Heart left ventricle (tissue), 16 donors: ENCODE results near the gene ZNF277. TPM values are rescaled to one million over a fixed set of nuclear protein-coding genes. Genes with fewer than 3 reads are reported as not detected.

Source experiments
- ATAC-seq, 4 donors: fragments of 200-7000 bp; cut with Tn5 transposase; one replicate each; pipeline ENCODE4 v1.9.1; 2020 to 2022; ENCODE audit warnings: moderate library complexity in 4 of 4, mild to moderate bottlenecking in 3 of 4, moderate number of reproducible peaks in 1 of 4
- DNase-seq, 5 donors: peaks; one replicate each; pipeline ENCODE4 v3.0.0-alpha.2; 2020
- H3K27ac ChIP-seq, 12 donors: fragments of 200-600 bp; sonication (generic) in 4 of 12; one replicate each; pipeline versions ENCODE4 v1.5.0 to v1.8.0; 2016 to 2022; ENCODE audit warnings: mild to moderate bottlenecking in 2 of 12
- H3K27me3 ChIP-seq, 9 donors: fragments of 200-600 bp; sonication (generic) in 2 of 9; one replicate each; pipeline versions ENCODE4 v1.5.1 to v1.8.0; 2016 to 2022; ENCODE audit warnings: mild to moderate bottlenecking in 3 of 9
- H3K36me3 ChIP-seq, 9 donors: fragments of 200-600 bp; sonication (generic) in 2 of 9; one replicate each; pipeline versions ENCODE4 v1.5.0 to v1.8.0; 2018 to 2022; ENCODE audit warnings: mild to moderate bottlenecking in 2 of 9
- H3K4me1 ChIP-seq, 12 donors: fragments of 200-600 bp; sonication (generic) in 4 of 12; one replicate each; pipeline versions ENCODE4 v1.5.0 to v1.8.0; 2016 to 2022; ENCODE audit warnings: mild to moderate bottlenecking in 3 of 12
- H3K4me3 ChIP-seq, 12 donors: fragments of 200-600 bp; sonication (generic) in 4 of 12; one replicate each; pipeline versions ENCODE4 v1.5.0 to v1.8.0; 2017 to 2022; ENCODE audit warnings: mild to moderate bottlenecking in 9 of 12, moderate library complexity in 4 of 12
- H3K9me3 ChIP-seq, 12 donors: fragments of 200-600 bp; sonication (generic) in 4 of 12; one replicate each; pipeline versions ENCODE4 v1.5.0 to v1.8.0; 2016 to 2022; ENCODE audit warnings: mild to moderate bottlenecking in 1 of 12
- POLR2A ChIP-seq, 2 donors: fragments of 450-650 bp; IDR thresholded peaks; one replicate each; pipeline ENCODE4 v1.6.1; 2017; ENCODE audit warnings: antibody characterized with exemption in 2 of 2, mild to moderate bottlenecking in 2 of 2, moderate library complexity in 2 of 2
- WGBS, 4 donors: extraction: QIAGEN DNeasy Blood & Tissue Kit in 2 of 4; methylation state at CpG; one replicate each; pipeline versions ENCODE4 v1.1.5 to v1.1.7; 2013 to 2018; 5-methylcytosine and 5-hydroxymethylcytosine counted together
- intact Hi-C, 10 donors: fragments of 100-400 bp; cut with DNase I; formaldehyde crosslinking; loops; one replicate each; pipeline versions ENCODE4 v1.11.1 to v1.14.2; 2022
- polyA plus RNA-seq, 2 donors: library from polyadenylated mRNA; stranded (reverse); fragments of 200-250 nt; gene quantifications; one replicate each; pipeline ENCODE4 v1.2.3, GENCODE V29; 2013
- total RNA-seq, 9 donors: library from RNA; depleted of rRNA in 2 of 9; stranded (reverse); fragments of >200 nt in 2 of 9; fragmentation: NEBNext Ultra II Directional in 3 of 9; extraction: Animal tissue kit (Norgen Biotek cat#: 25700) in 3 of 9; gene quantifications; one replicate each; pipeline versions ENCODE4 v1.1.0 to v1.2.4, GENCODE V29; 2016 to 2023
- TF ChIP-seq, protein P1 (sequence below), 12 donors: fragments of 200-600 bp; sonication (generic) in 4 of 12; IDR thresholded peaks; one replicate each; pipeline versions ENCODE4 v1.5.0 to v1.8.0; 2018 to 2022; ENCODE audit warnings: antibody characterized with exemption in 12 of 12, mild to moderate bottlenecking in 5 of 12
- donor health status: ischemic (EF 13 %, LVEDD 7.1; RV severe dilation, severe dysfunction).
- donor health status: healthy with polysubstance abuse.
- donor health status: DM: no; HTN: yes; CAD: no.
- donor health status: DM: no; HTN: no; CAD: no.
- donor health status: ischemic (EF 25% LVEDD 6.9; RV normal size, moderate dysfunction).
- donor health status: ischemic (EF 25% LVEDD 5.7; RV mildly dilated, moderate dysfunction).
- donor health status: healthy.
- donor health status: DM: yes; HTN: yes; CAD: no.
- donor health status: ischemic (EF 35%, LVEDD 5.7; RV mildly dilated, moderate dysfunction).
- donor health status: nonischemic (EF 11% LVEDD 7.7; RV severe dilation, severe dysfunction).
- donor health status: DM: yes; HTN: yes; CAD: no.
- donor health status: PGD.
- donor health status: ischemic (EF 29% LVEDD 5.4; RV normal size, mild dysfunction).
- donor health status: nonischemic (EF 23%, LVEDD 6.1; RV moderate dilation, normal function).

The ZNF277 gene
- total and polyA plus RNA-seq, 11 donors = 10.3 to 26.5 (median 14.0) TPM

DNA sequence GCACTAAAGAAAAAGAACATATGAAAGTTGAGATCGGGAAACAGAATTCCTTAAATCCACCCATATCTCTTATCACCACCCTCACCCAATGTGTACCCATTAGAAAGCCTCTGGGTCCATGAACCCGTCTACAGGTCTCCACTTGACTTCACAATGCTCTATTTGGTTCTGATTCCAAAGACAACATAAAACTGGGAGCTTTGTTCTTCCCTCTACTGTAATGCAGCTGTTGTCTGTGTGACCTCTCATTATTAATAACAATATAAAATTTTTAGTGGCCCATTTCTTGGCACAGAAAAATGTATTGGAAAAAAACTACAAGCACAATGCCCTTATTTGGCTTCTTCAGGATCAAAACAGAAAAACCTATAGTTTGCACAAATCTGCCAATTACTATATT is 30.3 kb upstream of the ZNF277 start:
- DNase-seq = no peak
- no peaks in the 10 kb centered on the region for H3K36me3 ChIP-seq
- ATAC-seq = no peak
- no peak overlapping the region for H3K27ac ChIP-seq
- H3K27me3 ChIP-seq = no peaks in the 10 kb centered on the region
- no peak for TF ChIP-seq POLR2A (IDR thresholded peaks at IDR 0.05)
- TF ChIP-seq, protein P1, sequence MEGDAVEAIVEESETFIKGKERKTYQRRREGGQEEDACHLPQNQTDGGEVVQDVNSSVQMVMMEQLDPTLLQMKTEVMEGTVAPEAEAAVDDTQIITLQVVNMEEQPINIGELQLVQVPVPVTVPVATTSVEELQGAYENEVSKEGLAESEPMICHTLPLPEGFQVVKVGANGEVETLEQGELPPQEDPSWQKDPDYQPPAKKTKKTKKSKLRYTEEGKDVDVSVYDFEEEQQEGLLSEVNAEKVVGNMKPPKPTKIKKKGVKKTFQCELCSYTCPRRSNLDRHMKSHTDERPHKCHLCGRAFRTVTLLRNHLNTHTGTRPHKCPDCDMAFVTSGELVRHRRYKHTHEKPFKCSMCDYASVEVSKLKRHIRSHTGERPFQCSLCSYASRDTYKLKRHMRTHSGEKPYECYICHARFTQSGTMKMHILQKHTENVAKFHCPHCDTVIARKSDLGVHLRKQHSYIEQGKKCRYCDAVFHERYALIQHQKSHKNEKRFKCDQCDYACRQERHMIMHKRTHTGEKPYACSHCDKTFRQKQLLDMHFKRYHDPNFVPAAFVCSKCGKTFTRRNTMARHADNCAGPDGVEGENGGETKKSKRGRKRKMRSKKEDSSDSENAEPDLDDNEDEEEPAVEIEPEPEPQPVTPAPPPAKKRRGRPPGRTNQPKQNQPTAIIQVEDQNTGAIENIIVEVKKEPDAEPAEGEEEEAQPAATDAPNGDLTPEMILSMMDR (IDR thresholded peaks at IDR 0.05) = no peak
- H3K4me1 ChIP-seq = peaks cover 0 to 36% (median 17%) of the 10 kb centered on the region in 12 donors
- intact Hi-C loops = no loop called here
- no peak overlapping the region for H3K4me3 ChIP-seq
- WGBS, 4 donors = 87 to 93% (median 89%) methylated on average over 2 of the region's 2 CpGs
- peaks cover 0 to 7% (median 0%) of the 10 kb centered on the region in 12 donors for H3K9me3 ChIP-seq

DNA sequence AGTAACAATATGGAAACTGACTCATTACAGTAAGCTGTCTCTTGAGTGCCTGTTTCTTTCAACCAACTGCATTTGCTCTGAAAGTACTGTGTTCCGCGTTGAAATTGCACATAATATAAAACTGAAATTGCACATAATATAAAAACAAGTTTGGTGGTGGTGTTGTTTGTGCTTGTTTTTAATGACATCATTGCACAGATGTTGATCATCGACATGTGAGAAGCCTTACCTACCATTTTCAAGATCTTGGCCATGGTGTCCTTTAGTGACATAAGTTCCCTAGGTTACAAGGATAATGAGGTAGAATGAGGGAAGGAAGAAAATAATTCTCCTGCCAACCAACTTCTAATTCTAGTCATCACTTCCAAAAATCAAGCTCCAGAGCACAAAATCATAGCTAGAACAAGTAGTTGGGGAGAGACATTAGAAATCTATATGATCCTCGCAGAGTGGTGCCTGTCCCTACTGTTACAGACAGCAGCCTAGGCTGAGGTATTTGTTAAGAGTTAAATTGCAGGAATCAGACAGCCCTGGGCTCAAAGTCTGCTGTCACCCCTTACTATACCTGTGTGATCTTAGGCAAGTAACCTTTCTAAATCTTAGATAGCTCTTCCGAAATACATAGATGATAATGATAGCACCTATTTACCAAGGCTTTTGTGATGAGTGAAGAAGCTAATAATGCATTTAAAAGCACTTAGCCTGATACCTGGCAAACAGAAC is 29.6 kb upstream of the ZNF277 start:
- intact Hi-C loops = no loop called here
- Histone ChIP-seq H3K27me3 (no peaks in the 10 kb centered on the region), H3K4me1 (peaks cover 0 to 36% (median 18%) of the 10 kb centered on the region in 12 donors), H3K27ac (no peak overlapping the region), H3K9me3 (peaks cover 0 to 2% (median 0%) of the 10 kb centered on the region in 12 donors), H3K36me3 (no peaks in the 10 kb centered on the region), H3K4me3 (no peak overlapping the region)
- TF ChIP-seq POLR2A (IDR thresholded peaks at IDR 0.05) = no peak
- TF ChIP-seq, protein P1 (IDR thresholded peaks at IDR 0.05) = no peak
- DNase-seq = no peak
- ATAC-seq = no peak
- 83 to 92% (median 91%) methylated on average over 5 of the region's 5 CpGs for WGBS, 4 donors

- H3K4me3 ChIP-seq = no peak overlapping the region
- no peak for TF ChIP-seq POLR2A (IDR thresholded peaks at IDR 0.05)
- TF ChIP-seq, protein P1 (IDR thresholded peaks at IDR 0.05) = no peak
- 59 to 74% (median 62%) methylated on average over 3 to 4 of the region's 4 CpGs for WGBS, 4 donors
- H3K27ac ChIP-seq = no peak overlapping the region
- H3K9me3 ChIP-seq = no peaks in the 10 kb centered on the region
- H3K27me3 ChIP-seq = no peaks in the 10 kb centered on the region
- intact Hi-C loops = no loop called here
- DNase-seq (no peak), ATAC-seq (peak in 2 of 4 donors; percentile 16 to 22)
- H3K4me1 ChIP-seq = peaks cover 3 to 41% (median 32%) of the 10 kb centered on the region in 12 donors
- H3K36me3 ChIP-seq = no peaks in the 10 kb centered on the region
Observed at GRCh38 chr7:112180223-112180622, 26.3 kb upstream of the ZNF277 start.

- intact Hi-C loops = loop anchor here in 1 of 10 donors (2.0 kb wide), 1 partner anchor 20 kb away; no protein-coding TSS in a partner anchor
- DNase-seq (peak; percentile 46 to 81 (median 72)), ATAC-seq (peak; percentile 76 to 82 (median 79))
- Histone ChIP-seq H3K27me3 (no peaks in the 10 kb centered on the region), H3K27ac (peak overlapping the region in 6 of 12 donors; percentile 5 to 37 (median 14)), H3K4me1 (peaks cover 7 to 64% (median 48%) of the 10 kb centered on the region in 12 donors), H3K4me3 (no peak overlapping the region), H3K9me3 (no peaks in the 10 kb centered on the region), H3K36me3 (no peaks in the 10 kb centered on the region)
- WGBS, 4 donors = 44 to 52% (median 48%) methylated on average over 4 to 5 of the region's 5 CpGs
- TF ChIP-seq, protein P1 (IDR thresholded peaks at IDR 0.05) = no peak
- no peak for TF ChIP-seq POLR2A (IDR thresholded peaks at IDR 0.05)
Observed at GRCh38 chr7:112182749-112183148, 23.7 kb upstream of the ZNF277 start.
